ENCODE data around the gene RFX8.
"Not testable (repeated sequence)": the region's sequence is repeated elsewhere in the genome, so short reads cannot be mapped to it uniquely, and the experiment has no call there.

The RFX8 gene

DNA sequence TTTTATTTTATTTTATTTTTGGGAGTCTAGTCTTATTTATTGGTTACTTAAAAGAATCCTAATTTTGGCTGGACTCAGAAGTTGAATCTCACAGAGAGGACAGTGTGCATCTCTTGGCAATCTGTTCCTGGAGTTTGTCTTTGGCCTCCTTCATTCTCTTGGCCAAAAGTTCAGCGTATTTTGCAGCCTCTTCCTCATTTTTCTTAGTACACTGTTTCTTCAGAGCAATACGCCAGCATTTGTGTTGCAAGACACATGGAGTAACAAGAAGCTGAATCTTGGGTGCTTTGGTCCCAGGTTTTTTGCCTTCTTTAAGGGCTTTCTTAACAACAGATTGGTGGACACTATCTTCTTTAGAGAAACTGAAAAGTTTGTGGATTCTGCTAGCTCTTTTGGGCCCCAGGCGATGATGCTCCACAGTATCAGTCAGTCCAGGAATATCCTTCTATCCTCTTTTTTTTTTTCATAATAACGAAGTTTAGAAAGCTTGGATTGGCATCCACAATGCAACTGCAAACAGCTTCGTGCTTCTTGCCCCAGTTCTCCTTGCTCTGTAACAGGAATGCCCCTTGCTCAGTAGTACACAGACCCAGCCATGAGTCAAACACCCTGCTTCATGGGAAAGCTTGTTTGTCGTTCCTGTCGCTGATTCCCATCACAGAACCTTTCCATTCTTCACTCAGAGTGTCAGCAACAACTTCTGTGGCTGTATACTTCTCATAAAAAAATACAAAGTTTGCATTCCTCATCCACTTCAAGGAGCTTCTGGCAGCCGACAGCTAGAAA lies 34.8 kb upstream of the RFX8 start:
- no peaks in the 10 kb centered on the region for H3K36me3 ChIP-seq (replicated peaks)
- TF ChIP-seq, protein P1, sequence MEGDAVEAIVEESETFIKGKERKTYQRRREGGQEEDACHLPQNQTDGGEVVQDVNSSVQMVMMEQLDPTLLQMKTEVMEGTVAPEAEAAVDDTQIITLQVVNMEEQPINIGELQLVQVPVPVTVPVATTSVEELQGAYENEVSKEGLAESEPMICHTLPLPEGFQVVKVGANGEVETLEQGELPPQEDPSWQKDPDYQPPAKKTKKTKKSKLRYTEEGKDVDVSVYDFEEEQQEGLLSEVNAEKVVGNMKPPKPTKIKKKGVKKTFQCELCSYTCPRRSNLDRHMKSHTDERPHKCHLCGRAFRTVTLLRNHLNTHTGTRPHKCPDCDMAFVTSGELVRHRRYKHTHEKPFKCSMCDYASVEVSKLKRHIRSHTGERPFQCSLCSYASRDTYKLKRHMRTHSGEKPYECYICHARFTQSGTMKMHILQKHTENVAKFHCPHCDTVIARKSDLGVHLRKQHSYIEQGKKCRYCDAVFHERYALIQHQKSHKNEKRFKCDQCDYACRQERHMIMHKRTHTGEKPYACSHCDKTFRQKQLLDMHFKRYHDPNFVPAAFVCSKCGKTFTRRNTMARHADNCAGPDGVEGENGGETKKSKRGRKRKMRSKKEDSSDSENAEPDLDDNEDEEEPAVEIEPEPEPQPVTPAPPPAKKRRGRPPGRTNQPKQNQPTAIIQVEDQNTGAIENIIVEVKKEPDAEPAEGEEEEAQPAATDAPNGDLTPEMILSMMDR (IDR thresholded peaks at IDR 0.05; ENCODE audit: low read depth, low read length, missing control alignments): no peak
- no peaks in the 10 kb centered on the region for H3K27me3 ChIP-seq (replicated peaks)
- no peak for DNase-seq
- no peak overlapping the region for H3K4me3 ChIP-seq (ENCODE audit: low read depth, low read length)
- in situ Hi-C loops (cut with HindIII; ENCODE audit: low pct_ligation_motif_present, low sequenced_read_pairs): no loop called here
- no peak overlapping the region for H3K27ac ChIP-seq

DNA sequence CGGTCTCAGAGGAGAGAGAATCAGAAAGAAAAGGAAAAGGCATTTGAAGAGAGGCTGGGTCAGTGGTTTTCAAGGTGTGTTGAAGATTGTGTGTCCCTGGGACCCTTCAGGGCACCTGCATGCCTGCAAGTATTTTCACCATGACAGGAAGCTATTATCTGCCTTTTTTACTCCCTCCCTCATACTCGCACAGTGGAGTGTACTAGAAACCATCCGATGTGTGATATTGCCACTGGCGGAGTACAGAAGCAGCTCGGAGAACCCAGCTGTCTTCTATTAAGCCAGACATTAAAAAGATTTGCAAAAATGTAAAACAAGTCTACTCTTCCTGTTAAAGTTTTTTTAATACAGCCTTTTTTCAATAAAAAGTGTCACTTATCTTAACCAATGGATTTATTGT lies 33.7 kb upstream of the RFX8 start:
- TF ChIP-seq, protein P1 (IDR thresholded peaks at IDR 0.05; ENCODE audit: low read depth, low read length, missing control alignments): no peak
- in situ Hi-C loops (cut with HindIII; ENCODE audit: low pct_ligation_motif_present, low sequenced_read_pairs): no loop called here

DNA sequence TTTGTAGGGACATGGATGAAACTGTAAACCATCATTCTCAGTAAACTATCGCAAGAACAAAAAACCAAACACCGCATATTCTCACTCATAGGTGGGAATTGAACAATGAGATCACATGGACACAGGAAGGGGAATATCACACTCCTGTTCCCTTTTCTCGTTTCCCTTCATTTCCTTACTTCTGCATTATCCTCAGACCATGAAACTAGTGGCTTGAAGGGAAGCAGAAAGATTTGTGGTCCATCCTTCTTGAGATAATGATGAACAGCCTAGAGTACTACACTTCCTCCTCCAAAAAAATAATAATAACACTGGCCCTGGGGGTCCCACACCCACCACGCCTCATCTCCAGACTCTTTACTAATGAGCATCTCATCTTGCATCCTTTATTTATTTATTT lies 30.4 kb upstream of the RFX8 start:
- H3K27ac ChIP-seq; H3K36me3 ChIP-seq (replicated peaks); H3K27me3 ChIP-seq (replicated peaks); DNase-seq; H3K4me3 ChIP-seq (ENCODE audit: low read depth, low read length); in situ Hi-C loops (cut with HindIII; ENCODE audit: low pct_ligation_motif_present, low sequenced_read_pairs): not testable (repeated sequence)

More for the DNA sequence above, 33.7 kb upstream of the RFX8 start:
- DNase-seq: no peak
- no peak overlapping the region for H3K4me3 ChIP-seq (ENCODE audit: low read depth, low read length)
- no peaks in the 10 kb centered on the region for H3K27me3 ChIP-seq (replicated peaks)
- no peak overlapping the region for H3K27ac ChIP-seq
- H3K36me3 ChIP-seq (replicated peaks): no peaks in the 10 kb centered on the region

DNA sequence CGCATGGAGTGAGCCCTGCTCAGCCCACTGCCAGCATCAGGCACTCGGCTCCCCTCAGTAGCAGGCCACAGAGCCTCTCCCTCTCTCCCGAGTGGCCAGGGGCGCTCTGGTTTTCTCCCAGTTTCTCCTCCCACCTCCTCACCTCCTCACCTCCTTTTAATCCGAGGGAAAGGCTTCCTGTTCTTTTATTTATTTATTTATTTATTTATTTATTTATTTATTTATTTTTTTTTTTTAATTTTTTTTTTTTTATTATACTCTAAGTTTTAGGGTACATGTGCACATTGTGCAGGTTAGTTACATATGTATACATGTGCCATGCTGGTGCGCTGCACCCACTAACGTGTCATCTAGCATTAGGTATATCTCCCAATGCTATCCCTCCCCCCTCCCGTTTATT lies 29.8 kb upstream of the RFX8 start:
- in situ Hi-C loops (cut with HindIII; ENCODE audit: low pct_ligation_motif_present, low sequenced_read_pairs); H3K36me3 ChIP-seq (replicated peaks); H3K27ac ChIP-seq; H3K4me3 ChIP-seq (ENCODE audit: low read depth, low read length); H3K27me3 ChIP-seq (replicated peaks); DNase-seq: not testable (repeated sequence)

DNA sequence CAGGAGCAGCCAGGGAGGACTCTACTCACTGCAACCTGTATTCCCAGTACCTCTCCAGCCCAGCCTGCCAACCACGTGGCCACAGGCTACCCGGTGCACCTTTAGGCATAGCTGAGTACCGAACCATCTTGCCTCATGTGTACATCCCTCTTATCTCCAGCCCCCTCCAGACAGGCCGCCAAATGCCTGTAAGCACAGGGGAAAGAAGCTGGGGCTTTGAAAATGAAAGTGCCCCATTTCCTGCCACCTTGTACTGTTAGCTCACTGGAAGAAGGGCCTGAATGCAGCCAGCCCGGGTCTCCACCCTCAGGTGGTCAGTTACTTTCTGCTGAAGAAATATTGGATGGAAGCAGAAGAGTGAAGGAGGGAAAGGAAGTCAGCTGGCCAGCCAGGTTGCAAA lies 27.2 kb upstream of the RFX8 start:
- Histone ChIP-seq H3K36me3 (replicated peaks) (no peaks in the 10 kb centered on the region), H3K27ac (no peak overlapping the region), H3K4me3 (ENCODE audit: low read depth, low read length) (no peak overlapping the region), H3K27me3 (replicated peaks) (no peaks in the 10 kb centered on the region)
- in situ Hi-C loops (cut with HindIII; ENCODE audit: low pct_ligation_motif_present, low sequenced_read_pairs): no loop called here
- DNase-seq: no peak
- TF ChIP-seq, protein P1 (IDR thresholded peaks at IDR 0.05; ENCODE audit: low read depth, low read length, missing control alignments): no peak

DNA sequence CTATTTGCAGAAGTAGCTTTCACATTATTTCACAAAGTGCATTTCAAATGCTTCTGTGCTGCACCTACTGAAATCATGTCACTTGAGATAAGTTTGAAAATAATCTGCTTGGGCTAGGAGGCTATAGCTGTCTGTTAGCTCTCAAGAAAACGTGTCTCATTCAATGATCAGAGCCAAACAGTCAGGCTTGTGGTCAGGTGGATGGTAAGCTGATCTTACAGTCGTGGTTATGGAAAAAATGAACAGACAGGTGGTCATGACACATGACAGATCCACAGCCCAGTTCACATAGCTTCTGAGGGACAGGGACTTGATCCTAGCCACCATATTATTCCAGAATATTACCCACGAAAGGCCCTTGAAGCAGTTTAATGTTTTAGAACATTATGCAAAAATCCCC lies 26.5 kb upstream of the RFX8 start:
- in situ Hi-C loops (cut with HindIII; ENCODE audit: low pct_ligation_motif_present, low sequenced_read_pairs): no loop called here
- TF ChIP-seq, protein P1 (IDR thresholded peaks at IDR 0.05; ENCODE audit: low read depth, low read length, missing control alignments): no peak
- DNase-seq: no peak
- no peaks in the 10 kb centered on the region for H3K36me3 ChIP-seq (replicated peaks)
- H3K4me3 ChIP-seq (ENCODE audit: low read depth, low read length): no peak overlapping the region
- no peaks in the 10 kb centered on the region for H3K27me3 ChIP-seq (replicated peaks)
- no peak overlapping the region for H3K27ac ChIP-seq

DNA sequence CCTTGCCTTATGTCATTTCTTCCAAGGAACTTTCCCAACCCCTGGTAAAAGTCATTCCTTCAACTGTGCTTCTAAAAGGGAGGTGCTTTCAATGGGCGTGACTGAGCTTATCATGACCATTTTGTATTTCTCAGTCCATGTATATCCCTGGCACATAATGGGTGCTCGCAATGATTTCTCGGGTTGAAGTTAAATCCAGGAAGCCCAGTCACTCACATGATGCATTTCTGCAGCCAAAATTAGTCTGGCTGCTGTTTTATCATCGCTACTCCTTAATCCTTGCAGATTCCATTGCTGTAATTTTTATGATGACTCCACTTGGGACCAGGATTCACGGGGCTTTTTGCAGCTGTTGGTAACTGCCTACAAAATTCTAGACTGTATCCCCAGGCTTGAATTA lies 25.9 kb upstream of the RFX8 start:
- Histone ChIP-seq H3K27ac (no peak overlapping the region), H3K27me3 (replicated peaks) (no peaks in the 10 kb centered on the region), H3K4me3 (ENCODE audit: low read depth, low read length) (no peak overlapping the region), H3K36me3 (replicated peaks) (no peaks in the 10 kb centered on the region)
- no peak for DNase-seq
- TF ChIP-seq, protein P1 (IDR thresholded peaks at IDR 0.05; ENCODE audit: low read depth, low read length, missing control alignments): no peak
- in situ Hi-C loops (cut with HindIII; ENCODE audit: low pct_ligation_motif_present, low sequenced_read_pairs): no loop called here
